IPS-NIHi7 (cell line): Measurements from ENCODE around the gene AKTIP.

ENCODE experiments used
- DNase-seq: peaks from one replicate; pipeline ENCODE4 v3.0.0; 2012; ENCODE audit warnings: mixed read lengths; ENCODE audit errors: extremely low spot score

AKTIP gene

DNA sequence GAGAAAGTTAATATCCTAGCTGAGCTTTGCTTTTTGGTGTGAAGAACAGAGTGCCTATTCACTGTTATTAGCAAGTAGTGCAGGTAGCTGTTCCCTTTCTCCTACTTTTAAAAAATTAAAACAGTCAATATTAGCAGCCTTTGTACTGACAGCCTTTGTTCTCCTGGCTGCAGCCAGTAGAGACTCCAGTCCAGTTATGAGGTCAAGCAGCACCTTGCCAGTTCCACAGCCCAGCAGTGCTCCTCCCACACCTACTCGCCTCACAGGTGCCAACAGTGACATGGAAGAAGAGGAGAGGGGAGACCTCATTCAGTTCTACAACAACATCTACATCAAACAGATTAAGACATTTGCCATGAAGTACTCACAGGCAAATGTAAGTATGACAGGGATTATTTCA lies 22.6 kb downstream of the AKTIP start:
- DNase-seq: no peak

DNA sequence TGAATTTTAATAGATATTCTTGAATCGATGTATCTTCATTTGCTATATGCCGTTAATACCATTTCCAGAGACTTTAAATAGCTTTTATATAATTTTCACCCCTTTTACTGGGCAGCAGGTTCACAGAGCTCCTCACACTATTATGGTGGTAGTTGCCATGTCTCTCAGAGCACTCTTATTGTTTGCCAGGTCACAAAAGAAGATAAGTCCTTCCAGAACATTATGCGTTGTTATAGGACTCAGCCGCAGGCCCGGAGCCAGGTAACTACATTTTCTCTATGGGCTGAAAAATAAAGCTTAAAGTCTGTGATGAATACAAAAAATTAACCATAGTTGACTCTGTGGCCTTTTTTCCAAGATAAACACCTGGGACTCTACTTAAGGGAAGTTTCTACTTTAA lies 24.0 kb downstream of the AKTIP start:
- no peak for DNase-seq

DNA sequence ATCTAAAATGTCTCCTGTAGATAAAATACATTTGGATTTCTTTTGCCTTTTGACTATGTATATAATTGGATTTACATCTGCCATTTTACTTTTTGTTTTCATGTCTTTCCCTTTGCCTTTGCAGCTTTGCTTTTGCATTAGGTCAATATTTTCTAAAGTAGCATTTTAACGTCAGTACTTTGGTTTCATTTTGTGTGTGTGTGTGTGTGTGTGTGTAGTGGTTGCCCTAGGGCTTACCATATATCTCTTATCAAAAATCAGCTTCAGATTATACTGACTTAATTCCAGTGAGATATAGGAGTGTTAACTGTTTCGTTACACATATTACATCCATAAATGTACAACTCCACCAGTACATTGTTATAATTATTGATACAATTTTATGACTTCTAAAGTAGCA lies 26.1 kb downstream of the AKTIP start:
- DNase-seq: no peak

DNA sequence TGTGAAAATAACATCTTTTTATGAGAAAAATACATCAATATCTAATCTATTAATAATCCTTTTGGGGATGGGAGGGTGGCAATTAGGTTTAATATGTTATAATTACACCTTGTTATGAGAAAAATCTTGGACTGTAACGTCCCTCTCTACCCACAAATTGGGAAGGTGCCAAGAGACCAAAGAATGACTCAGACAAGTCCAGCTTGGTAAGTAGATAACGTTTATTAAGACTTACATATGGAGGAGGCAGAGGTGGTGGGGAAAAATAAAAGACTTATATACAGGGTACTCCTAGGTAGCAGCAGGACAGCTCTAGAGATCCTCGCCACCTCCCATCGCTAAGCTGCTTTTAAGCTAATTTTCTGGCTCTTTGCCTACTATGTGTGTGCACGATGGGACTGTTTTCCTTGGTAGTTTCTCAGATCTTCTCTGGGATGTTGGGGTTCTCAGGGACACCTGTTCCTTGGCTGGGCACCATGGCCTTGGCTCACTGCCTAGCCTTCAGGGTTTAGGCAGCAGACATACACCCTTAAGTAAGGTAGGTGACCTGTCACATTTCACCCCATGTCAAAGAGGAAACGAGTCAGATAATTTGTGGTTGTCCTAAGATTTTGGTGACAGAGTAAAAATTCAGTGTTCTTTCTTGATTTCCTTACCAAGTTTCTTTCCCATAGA lies 37.3 kb downstream of the AKTIP start:
- no peak for DNase-seq

DNA sequence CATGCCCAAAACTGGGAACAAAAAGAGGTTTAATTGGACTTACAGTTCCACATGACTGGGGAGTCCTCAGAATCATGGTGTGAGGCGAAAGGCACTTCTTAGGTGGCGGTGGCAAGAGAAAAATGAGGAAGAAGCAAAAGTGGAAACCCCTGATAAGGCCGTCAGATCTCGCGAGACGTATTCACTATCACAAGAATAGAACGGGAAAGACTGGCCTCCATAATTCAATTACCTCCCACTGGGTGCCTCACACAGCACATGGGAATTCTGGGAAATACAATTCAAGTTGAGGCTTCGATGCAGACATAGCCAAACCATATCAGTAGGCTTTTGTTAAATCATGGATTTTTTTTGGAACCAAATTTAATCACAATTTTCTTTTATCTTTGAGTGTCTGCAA lies 44.4 kb downstream of the AKTIP start:
- no peak for DNase-seq

DNA sequence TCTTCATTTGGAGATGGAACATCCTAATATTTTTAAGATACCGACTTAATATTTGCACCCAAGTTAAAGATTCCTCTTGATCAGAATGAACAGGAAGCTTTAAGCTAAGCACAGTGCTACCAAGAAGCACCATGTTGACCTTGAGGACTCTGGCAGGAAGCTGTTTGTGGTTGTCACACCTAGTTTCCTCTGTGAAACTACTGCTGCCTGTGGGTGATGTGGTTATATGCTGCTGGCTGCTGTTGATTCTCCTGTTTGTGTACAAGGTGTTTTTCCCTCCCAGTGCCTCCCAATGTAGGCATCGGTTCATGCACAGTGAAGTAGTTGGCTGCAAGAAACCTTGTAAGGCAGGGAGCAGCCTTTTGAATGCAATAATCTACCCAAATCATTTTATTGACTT lies 45.3 kb downstream of the AKTIP start:
- DNase-seq: no peak

DNA sequence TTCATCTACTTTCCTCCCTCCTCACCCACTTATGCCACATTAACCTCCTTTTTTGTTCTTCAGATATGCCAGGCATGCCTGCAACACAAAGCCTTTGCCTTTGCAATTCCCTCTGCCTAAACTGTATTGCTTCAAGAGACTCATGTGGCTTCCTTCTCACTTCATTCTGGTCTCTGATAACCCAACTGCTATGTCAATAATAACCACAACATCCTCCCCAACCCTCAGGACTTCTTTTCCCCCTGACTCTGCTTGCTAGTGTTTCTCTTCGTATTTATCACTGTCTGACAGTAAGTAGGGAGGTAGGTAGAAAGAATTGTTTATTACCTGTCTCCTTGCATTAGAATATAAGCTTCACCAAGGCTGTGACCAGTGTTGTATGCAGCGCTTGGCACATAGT lies 46.4 kb downstream of the AKTIP start:
- DNase-seq: no peak

DNA sequence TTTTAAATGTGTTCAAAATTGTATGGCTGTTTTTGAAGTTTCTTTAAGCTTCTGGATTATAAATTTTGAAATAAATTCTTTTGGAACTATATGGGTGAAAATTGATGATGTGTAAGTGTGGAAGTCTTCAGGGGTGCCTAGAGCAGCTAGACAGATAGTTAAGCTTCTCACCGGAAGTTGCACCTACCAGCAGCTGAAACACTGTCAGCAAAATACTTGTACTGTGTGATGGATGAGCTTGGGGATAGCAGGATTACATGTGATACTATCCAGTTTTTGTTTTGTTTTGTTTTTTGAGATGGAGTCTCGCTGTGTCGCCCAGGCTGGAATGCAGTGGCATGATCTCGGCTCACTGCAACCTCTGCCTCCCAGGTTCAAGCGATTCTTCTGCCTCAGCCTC lies 49.1 kb downstream of the AKTIP start:
- no peak for DNase-seq

DNA sequence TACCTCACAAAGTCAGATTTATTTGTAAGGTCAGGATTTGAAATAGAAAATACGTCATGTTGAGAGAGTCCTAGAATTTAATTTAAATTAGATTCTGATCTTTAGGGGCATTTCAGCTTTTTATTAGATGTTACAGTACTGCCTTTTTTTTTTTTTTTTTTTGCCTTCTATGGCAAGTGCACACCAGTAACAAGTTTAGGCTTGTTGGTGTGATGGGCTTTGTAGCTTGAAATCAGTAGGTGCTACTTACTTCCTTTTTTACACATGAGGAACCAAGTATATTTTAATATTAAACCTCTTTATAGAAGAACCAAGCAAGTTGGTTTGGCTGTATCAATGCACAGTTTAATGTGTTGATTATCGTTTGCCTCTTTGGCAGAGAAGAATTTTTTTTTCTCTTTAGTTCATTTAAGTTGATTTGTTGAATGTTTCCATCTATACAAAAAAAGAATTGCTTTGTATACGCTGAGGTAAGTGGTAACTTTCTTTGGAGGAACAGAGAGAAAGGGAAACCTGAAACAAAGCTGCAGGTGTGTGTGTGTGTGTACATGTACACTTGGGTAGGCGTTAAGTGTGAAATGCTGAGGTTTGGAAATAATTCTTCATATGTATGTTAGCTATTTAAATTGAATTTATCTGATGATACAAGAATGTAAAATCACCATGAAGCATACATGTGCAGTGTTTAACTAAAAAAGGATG lies 53.0 kb downstream of the AKTIP start:
- no peak for DNase-seq

DNA sequence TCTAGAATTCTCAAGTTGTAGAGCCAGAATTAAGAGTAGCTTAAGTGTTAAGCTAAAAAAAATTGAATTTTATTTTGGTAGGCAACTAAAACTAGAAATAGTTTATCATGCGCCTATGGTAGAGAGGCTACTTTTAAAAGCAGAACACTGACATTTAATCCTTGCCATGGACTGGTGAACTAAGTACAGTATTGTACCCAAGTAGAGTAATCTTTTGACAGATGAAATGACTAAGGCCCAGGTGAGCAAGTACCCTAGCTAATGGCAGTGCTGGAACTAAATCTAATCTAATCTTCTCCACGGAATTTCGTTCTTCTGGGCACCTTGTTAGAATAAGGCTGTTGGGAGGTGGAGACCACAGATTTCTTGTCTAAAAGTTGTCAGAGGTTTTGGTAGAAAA lies 56.9 kb downstream of the AKTIP start:
- no peak for DNase-seq

DNA sequence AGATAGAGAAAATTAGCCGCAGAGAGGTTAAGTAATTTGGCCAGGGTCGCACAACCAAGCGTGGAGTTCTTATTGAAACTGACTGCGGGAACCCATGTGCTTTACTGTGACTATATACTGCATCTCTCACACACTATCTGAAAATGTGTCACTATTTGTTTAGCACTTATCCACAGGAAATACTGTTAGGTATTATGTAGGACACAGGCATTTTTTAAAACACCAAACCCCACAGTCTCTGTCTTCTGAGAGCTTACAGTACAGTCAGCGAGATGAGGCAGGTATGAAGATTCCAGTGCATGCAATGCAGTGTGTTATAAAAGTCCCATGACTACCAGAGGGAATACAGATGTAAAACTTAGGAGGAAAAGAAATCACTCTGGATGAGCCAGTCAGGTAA lies 57.5 kb downstream of the AKTIP start:
- DNase-seq: no peak
